Measurements from ENCODE around the gene DRD4.

The DRD4 gene

GRCh38 chr11:614623-615503 lies 22.2 kb upstream of the DRD4 start:
- H3K4me3 ChIP-seq (ENCODE audit: low read depth, low read length): peak overlapping the region; percentile 69
- no peak for TF ChIP-seq CTCF (IDR thresholded peaks at IDR 0.05; ENCODE audit: low read depth, low read length)

DNA sequence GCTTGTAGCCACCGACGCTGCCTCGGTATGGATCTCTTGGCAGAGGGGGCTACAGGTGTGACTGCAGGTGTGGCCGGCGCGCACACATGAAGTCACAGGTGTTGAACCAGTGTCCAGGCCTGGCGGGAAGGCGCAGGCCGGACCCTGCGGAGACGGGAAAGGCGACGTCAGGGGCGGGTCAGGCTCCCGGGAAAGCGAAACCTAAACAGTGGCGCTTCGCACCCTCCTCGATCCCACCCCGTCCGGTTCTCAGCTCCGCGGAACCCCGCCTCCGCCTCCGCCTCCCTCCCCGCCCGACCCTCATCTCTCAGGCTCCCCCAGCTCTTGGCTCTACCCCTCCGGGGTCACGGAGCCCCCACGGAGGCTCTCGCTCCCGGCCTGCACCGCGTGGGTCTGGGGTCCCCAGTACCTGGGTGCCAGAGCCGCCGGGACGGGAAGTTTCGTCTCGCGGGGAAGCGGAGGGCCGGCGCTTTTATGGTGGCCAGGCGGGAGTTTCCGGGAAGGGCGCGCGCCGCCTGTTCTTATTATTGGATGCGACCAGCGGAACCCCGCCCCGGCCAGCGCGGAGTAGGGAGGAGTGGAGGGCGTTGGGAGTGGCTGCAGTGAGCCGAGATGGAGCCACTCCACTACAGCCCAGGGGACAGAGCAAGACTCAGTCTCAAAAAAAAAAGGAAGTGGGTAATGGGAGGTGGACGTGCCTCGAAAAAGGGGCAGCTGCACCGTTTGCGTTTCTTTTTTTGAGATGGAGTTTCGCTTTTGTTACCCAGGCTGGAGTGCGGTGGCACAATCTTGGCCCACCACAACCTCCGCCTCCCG lies 21.4 kb upstream of the DRD4 start, which contains the start of gene IRF7:
IRF7 (minus strand) TSS at position 447 of the 816 bp plus-strand sequence. CDS start 586 bp downstream, outside the sequence.
- peak within 1 kb of the TSS; percentile 69 for H3K4me3 ChIP-seq (ENCODE audit: low read depth, low read length)
- no peak for TF ChIP-seq CTCF (IDR thresholded peaks at IDR 0.05; ENCODE audit: low read depth, low read length)

DNA sequence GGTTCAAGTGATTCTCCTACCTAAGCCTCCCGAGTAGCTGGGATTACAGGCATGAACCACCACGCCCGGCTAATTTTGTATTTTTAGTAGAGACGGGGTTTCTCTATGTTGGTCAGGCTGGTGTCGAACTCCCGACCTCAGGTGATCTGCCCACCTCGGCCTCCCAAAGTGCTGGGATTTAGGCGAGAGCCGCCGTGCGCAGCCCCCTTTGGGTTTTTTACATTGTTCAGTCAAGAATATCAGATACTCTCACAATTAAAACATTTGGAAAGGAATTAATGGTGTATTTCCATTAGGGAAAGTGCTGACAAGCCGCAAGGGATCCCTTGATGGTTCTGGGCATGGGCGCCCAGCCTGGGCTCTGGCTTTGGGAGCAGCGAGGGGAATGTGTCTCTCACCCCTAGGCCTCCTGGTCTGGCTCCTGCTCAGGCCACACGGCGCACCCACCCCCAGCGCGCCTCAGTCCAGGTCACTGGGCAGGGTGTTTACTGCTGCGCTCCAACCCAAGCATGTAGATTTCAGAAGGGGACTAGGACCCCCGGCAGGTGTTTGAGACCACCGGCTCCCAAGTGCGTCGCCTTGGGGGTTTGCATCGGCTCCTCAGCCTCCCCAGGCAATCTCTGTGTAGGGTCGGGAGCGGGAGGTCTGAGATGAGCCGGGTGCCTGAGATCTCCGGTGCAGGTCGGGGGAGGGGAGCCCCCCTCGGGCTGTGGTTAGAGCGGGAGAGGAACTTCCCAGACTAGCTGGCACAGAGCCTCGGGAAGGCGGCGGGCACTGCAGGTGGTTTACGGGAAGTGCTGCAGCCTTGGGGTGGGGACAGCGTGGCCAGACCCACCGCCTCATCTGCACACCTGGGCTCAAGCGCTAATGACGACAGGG lies 20.5 kb upstream of the DRD4 start:
- no peak overlapping the region for H3K4me3 ChIP-seq (ENCODE audit: low read depth, low read length)

GRCh38 chr11:617199-617911 lies 19.7 kb upstream of the DRD4 start:
- no peak for TF ChIP-seq CTCF (IDR thresholded peaks at IDR 0.05; ENCODE audit: low read depth, low read length)
- no peak overlapping the region for H3K4me3 ChIP-seq (ENCODE audit: low read depth, low read length)

More for the DNA sequence above, 20.5 kb upstream of the DRD4 start:
- no peak for TF ChIP-seq CTCF (IDR thresholded peaks at IDR 0.05; ENCODE audit: low read depth, low read length)

DNA sequence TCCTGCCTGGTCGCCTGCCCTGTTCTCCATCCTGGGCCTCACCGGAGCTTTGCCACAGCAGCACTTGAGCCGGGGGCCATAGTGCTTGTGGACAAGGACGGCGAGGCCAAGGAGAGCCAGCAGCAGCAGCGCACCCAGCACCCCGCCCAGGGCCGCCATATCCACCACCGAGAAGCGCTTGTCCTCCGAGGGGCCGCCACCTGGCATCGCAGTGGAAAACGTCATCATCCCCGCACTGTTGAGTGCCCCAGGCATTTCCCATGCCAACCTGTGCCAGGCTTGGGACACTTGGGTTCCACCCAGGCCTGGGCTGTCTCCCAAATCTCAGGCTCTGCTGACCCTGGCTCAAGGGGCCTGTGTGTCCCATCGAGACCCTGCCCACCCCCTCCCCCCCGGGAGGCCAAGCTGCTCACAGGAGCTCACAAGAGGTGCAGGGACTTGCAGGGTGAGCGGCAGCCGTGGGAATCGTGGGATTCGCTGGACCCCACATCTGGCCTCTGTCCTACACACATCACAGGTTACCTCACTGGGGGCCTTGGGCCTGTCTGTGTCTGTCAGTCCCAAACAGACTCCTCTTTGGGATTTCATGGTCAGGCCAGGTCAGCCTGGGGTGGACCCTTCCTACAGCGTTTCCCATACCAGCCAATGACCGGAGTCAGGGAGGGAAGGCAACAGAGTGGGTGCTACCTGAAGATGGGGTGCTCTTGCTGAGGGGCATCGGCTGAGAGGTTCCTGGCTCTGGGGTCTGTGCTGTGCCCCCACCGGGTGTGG lies 19.0 kb upstream of the DRD4 start:
- H3K4me3 ChIP-seq (ENCODE audit: low read depth, low read length): no peak overlapping the region
- TF ChIP-seq CTCF (IDR thresholded peaks at IDR 0.05; ENCODE audit: low read depth, low read length): no peak
